ENCODE data around the gene B3GNT9.

B3GNT9 gene

DNA sequence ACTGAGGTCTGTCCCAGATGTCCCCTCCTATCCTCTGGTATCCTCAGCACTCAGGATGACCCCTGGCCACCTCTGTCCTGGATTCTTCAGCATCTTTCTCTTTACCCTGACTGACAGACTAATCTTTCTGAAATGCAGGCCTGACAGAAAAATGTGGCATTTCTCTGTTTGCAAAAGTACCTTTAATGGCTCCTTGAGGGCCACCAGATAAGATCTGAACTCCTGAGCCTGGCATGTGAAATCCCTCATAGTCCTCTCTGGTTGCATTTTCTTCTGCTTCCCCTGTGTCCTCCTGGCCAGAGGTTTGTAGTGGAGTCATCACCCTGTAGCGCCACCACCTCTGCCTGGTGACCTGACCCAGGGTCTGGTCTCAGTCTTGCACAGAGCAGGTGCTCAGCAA, 46.1 kb upstream of the B3GNT9 start:
- TF ChIP-seq, protein P1, sequence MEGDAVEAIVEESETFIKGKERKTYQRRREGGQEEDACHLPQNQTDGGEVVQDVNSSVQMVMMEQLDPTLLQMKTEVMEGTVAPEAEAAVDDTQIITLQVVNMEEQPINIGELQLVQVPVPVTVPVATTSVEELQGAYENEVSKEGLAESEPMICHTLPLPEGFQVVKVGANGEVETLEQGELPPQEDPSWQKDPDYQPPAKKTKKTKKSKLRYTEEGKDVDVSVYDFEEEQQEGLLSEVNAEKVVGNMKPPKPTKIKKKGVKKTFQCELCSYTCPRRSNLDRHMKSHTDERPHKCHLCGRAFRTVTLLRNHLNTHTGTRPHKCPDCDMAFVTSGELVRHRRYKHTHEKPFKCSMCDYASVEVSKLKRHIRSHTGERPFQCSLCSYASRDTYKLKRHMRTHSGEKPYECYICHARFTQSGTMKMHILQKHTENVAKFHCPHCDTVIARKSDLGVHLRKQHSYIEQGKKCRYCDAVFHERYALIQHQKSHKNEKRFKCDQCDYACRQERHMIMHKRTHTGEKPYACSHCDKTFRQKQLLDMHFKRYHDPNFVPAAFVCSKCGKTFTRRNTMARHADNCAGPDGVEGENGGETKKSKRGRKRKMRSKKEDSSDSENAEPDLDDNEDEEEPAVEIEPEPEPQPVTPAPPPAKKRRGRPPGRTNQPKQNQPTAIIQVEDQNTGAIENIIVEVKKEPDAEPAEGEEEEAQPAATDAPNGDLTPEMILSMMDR (IDR thresholded peaks at IDR 0.05; ENCODE audit: low read depth, low read length): no peak
- no peak overlapping the region for H3K4me3 ChIP-seq (replicated peaks in 1 of 2; ENCODE audit: low read depth in 2 of 2, low read length in 2 of 2)
- DNase-seq (ENCODE audit: low read depth in 2 of 2): no peak

GRCh38 chr16:67195676-67196075, 44.9 kb upstream of the B3GNT9 start:
- DNase-seq (ENCODE audit: low read depth in 2 of 2): no peak
- H3K4me3 ChIP-seq (replicated peaks in 1 of 2; ENCODE audit: low read depth in 2 of 2, low read length in 2 of 2): no peak overlapping the region
- TF ChIP-seq, protein P1 (IDR thresholded peaks at IDR 0.05; ENCODE audit: low read depth, low read length): no peak

GRCh38 chr16:67194260-67194659, 43.5 kb upstream of the B3GNT9 start:
- TF ChIP-seq, protein P1 (IDR thresholded peaks at IDR 0.05; ENCODE audit: low read depth, low read length): no peak
- no peak overlapping the region for H3K4me3 ChIP-seq (replicated peaks in 1 of 2; ENCODE audit: low read depth in 2 of 2, low read length in 2 of 2)
- no peak for DNase-seq (ENCODE audit: low read depth in 2 of 2)

GRCh38 chr16:67193536-67193935, 42.7 kb upstream of the B3GNT9 start:
- TF ChIP-seq, protein P1 (IDR thresholded peaks at IDR 0.05; ENCODE audit: low read depth, low read length): no peak
- DNase-seq (ENCODE audit: low read depth in 2 of 2): no peak
- H3K4me3 ChIP-seq (replicated peaks in 1 of 2; ENCODE audit: low read depth in 2 of 2, low read length in 2 of 2): peak overlapping the region; percentile 96 to 98

GRCh38 chr16:67192781-67193361, 42.1 kb upstream of the B3GNT9 start:
- TF ChIP-seq, protein P1 (IDR thresholded peaks at IDR 0.05; ENCODE audit: low read depth, low read length): no peak

DNA sequence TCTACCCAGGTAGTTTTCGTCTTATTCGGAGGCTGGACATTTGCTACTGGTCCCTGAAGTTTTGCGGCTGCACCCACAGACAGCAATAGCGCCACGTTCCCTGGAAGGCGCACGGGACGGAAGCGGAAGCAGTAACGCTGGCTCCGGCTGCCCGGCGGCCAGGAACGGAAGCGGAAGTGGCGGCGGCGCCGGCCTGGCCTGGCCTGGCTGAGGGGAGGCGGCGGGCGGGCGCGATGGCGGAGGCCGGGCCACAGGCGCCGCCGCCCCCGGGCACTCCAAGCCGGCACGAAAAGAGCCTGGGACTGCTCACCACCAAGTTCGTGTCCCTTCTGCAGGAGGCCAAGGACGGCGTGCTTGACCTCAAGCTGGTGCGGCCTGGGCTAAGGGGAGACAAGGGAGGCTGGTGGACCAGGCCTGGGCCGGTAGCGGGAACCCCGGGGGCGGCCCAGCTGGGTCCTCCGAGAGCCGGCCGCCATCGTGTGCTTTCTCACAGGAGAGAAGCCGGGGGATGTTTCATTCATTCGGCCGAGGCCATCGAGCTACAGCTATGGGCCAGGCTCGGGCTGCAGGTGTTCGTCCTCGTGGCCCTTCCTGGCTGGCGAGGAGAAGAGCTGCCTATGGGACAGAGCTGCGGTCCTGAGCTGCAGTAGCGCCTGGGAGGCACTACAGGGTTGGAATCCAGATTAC, 41.3 kb upstream of the B3GNT9 start, which contains the start of gene E2F4:
TSS of gene E2F4 (plus strand) at position 161 of the 687 bp plus-strand sequence. CDS start at position 234, 73 bp downstream.
- DNase-seq (ENCODE audit: low read depth in 2 of 2): peak; percentile 93
- TF ChIP-seq, protein P1 (IDR thresholded peaks at IDR 0.05; ENCODE audit: low read depth, low read length): no peak
- peak within 1 kb of the TSS; percentile 96 to 98 for H3K4me3 ChIP-seq (replicated peaks in 1 of 2; ENCODE audit: low read depth in 2 of 2, low read length in 2 of 2)

More at GRCh38 chr16:67192781-67193361, 42.1 kb upstream of the B3GNT9 start:
- H3K4me3 ChIP-seq (replicated peaks in 1 of 2; ENCODE audit: low read depth in 2 of 2, low read length in 2 of 2): peak overlapping the region; percentile 96 to 98
- no peak for DNase-seq (ENCODE audit: low read depth in 2 of 2)

Data from cardiac fibroblast (primary cell).